Kidney (tissue), 14 donors: ENCODE results near the gene HBE1. TPM values are rescaled to one million over a fixed set of nuclear protein-coding genes. Genes with fewer than 3 reads are reported as not detected.

Experiments
- DNase-seq, 5 donors: peaks; one replicate each; pipeline ENCODE4 v3.0.0-alpha.2; 2013 to 2020
- FAIRE-seq: peaks from 2 replicates; lab custom pipeline; 2012; peaks lifted over from hg19 to GRCh38; lab: Jason Lieb, UNC
- H3K27ac ChIP-seq, 2 donors: one replicate each; pipeline ENCODE4 v1.7.0; 2013; ENCODE audit warnings: low read depth in 2 of 2, low read length in 2 of 2, inconsistent platforms in 1 of 2
- H3K27me3 ChIP-seq: one replicate; pipeline ENCODE4 v1.7.1; 2013; ENCODE audit warnings: low read length, inconsistent platforms; ENCODE audit not compliant: control insufficient read depth, insufficient read depth
- H3K36me3 ChIP-seq, 3 donors: one replicate each; pipeline versions ENCODE4 v1.7.0 to v1.7.1; 2013; ENCODE audit warnings: low read length in 3 of 3, control low read depth in 1 of 3, inconsistent platforms in 1 of 3; ENCODE audit not compliant: insufficient read depth in 3 of 3, control insufficient read depth in 2 of 3
- H3K4me1 ChIP-seq, 3 donors: one replicate each; pipeline versions ENCODE4 v1.7.0 to v1.7.1; 2013; ENCODE audit warnings: low read length in 3 of 3, inconsistent platforms in 1 of 3, low read depth in 1 of 3; ENCODE audit not compliant: control insufficient read depth in 2 of 3, insufficient read depth in 2 of 3
- H3K4me3 ChIP-seq, 3 donors: one replicate each; pipeline versions ENCODE4 v1.7.0 to v1.8.1; 2013; ENCODE audit warnings: low read length in 3 of 3, control low read depth in 1 of 3, inconsistent platforms in 1 of 3
- H3K9ac ChIP-seq, 3 donors: one replicate each; pipeline versions ENCODE4 v1.7.0 to v1.7.1; 2013; ENCODE audit warnings: low read length in 3 of 3, control low read depth in 1 of 3, inconsistent platforms in 1 of 3
- H3K9me3 ChIP-seq, 3 donors: one replicate each; pipeline versions ENCODE4 v1.7.0 to v1.7.1; 2013; ENCODE audit warnings: low read length in 3 of 3, control low read depth in 1 of 3, inconsistent platforms in 1 of 3; ENCODE audit not compliant: control insufficient read depth in 2 of 3, insufficient read depth in 1 of 3
- CTCF ChIP-seq: IDR thresholded peaks from 3 replicates; pipeline ENCODE4 v1.5.1; 2012; ENCODE audit warnings: mild to moderate bottlenecking, moderate library complexity, borderline replicate concordance; ENCODE audit not compliant: insufficient read depth; ENCODE audit errors: extremely low read depth
- intact Hi-C: fragments of 100-400 bp; cut with DNase I; formaldehyde crosslinking; loops from one replicate; pipeline ENCODE4 v1.11.1; 2022
- polyA plus RNA-seq: library from polyadenylated mRNA; stranded (reverse); fragments of 350-450 nt; fragmentation: Illumina TruSeq; extraction: RNeasy Lipid Tissue Mini Kit (QIAGEN cat#74804); gene quantifications from one replicate; pipeline ENCODE4 v1.2.3, GENCODE V29; 2014; ENCODE audit warnings: low read depth, low replicate concordance; ENCODE audit not compliant: insufficient read depth
- total RNA-seq: library from RNA; stranded (reverse); fragmentation: NEBNext Ultra II Directional; extraction: Animal tissue kit (Norgen Biotek cat#: 25700); gene quantifications from one replicate; pipeline ENCODE4 v1.2.1, GENCODE V29; 2021
- donor health status: control.
- donor health status: control.
- donor health status: control.
- donor health status: control.
- donor health status: control.
- donor health status: DM: yes; HTN: yes; CAD: no.
- donor health status: Normal renal cell carcinoma (clear cell type).

HBE1 gene
- total and polyA plus RNA-seq, 2 donors from 2014 or later, result not detected

DNA sequence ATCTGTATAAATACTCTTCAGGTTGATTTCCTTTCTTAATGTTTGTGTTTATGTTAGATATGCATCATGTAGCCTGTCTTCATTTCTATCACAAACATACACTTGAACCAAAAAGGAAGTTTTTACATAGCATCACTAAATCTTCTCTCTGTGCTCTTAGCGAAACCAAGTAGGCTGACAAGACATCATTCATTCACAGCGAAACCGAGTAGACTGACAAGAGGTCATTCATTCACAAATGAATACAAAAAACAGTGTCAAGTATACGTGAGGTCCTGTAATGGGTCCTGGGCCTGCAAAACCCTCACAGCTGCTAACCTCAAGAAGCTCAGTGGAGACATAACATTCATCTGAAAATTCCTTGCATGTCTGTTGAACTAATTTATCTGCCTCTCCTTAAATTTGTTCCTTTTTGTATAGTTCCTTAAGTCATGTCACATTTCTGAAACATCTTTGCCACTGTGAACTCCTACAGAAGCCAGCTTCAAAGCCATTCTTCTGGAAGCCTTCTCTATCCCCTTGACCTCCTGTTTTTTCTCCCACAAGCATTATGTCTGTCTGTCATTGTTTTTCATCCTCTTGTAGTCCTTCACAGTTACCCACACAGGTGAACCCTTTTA, 9.8 kb upstream of the HBE1 start:
- Histone ChIP-seq H3K4me1 (no peaks in the 10 kb centered on the region), H3K9ac (no peak overlapping the region), H3K36me3 (no peaks in the 10 kb centered on the region), H3K27me3 (no peaks in the 10 kb centered on the region), H3K27ac (no peak overlapping the region), H3K4me3 (no peak overlapping the region), H3K9me3 (no peaks in the 10 kb centered on the region)
- FAIRE-seq (no peak), DNase-seq (no peak)
- no peak for TF ChIP-seq CTCF
- intact Hi-C loops, result no loop called here

GRCh38 chr11:5277807-5278382, 8.2 kb upstream of the HBE1 start:
- intact Hi-C loops, result no loop called here
- no peak overlapping the region for H3K9ac ChIP-seq
- H3K36me3 ChIP-seq, result no peaks in the 10 kb centered on the region
- no peaks in the 10 kb centered on the region for H3K27me3 ChIP-seq
- H3K9me3 ChIP-seq, result no peaks in the 10 kb centered on the region
- H3K27ac ChIP-seq, result no peak overlapping the region
- no peak overlapping the region for H3K4me3 ChIP-seq
- FAIRE-seq (no peak), DNase-seq (no peak)
- no peak for TF ChIP-seq CTCF
- no peaks in the 10 kb centered on the region for H3K4me1 ChIP-seq

- no peak for DNase-seq
- Histone ChIP-seq H3K36me3 (no peaks in the 10 kb centered on the region), H3K9ac (no peak overlapping the region), H3K27me3 (no peaks in the 10 kb centered on the region), H3K4me1 (no peaks in the 10 kb centered on the region), H3K9me3 (no peaks in the 10 kb centered on the region), H3K4me3 (no peak overlapping the region), H3K27ac (no peak overlapping the region)
- TF ChIP-seq CTCF, result no peak
- intact Hi-C loops, result no loop called here
- no peak for FAIRE-seq
These were observed 7.0 kb upstream of the HBE1 start for GRCh38 chr11:5276697-5277096.
